H1 (cell line): Measurements from ENCODE around the gene STRIP2.

Experiments
- CEBPB ChIP-seq: IDR thresholded peaks from 2 replicates; pipeline ENCODE4 v1.6.1; 2012; ENCODE audit warnings: low read depth, low read length
- CTCF ChIP-seq, 3 experiments: IDR thresholded peaks; 1 replicate in 2 of 3; 2 replicates in 1 of 3; pipeline versions ENCODE4 v1.5.1 to v1.6.1; 2011; ENCODE audit warnings: low read length in 3 of 3, mild to moderate bottlenecking in 3 of 3, inconsistent platforms in 2 of 3, low read depth in 1 of 3, moderate library complexity in 1 of 3; ENCODE audit not compliant: insufficient read depth in 1 of 3; ENCODE audit errors: control extremely low read depth in 1 of 3
- EP300 ChIP-seq, 2 experiments: IDR thresholded peaks; 1 replicate in 1 of 2; 2 replicates in 1 of 2; pipeline ENCODE4 v1.6.1; 2011 to 2012; ENCODE audit warnings: low read depth in 2 of 2, low read length in 2 of 2, mild to moderate bottlenecking in 2 of 2, borderline replicate concordance in 1 of 2, inconsistent platforms in 1 of 2, moderate library complexity in 1 of 2
- MAFK ChIP-seq: IDR thresholded peaks from 2 replicates; pipeline ENCODE4 v1.6.1; 2012; ENCODE audit warnings: low read depth, mild to moderate bottlenecking, improper control_type of control experiment, low read length
- POLR2A ChIP-seq, 2 experiments: IDR thresholded peaks; 1 replicate in 1 of 2; 2 replicates in 1 of 2; pipeline ENCODE4 v1.6.1; 2011; ENCODE audit warnings: low read depth in 2 of 2, low read length in 2 of 2, mild to moderate bottlenecking in 2 of 2; ENCODE audit errors: control extremely low read depth in 1 of 2
- POU5F1 ChIP-seq: IDR thresholded peaks from 2 replicates; pipeline ENCODE4 v1.6.1; 2011; ENCODE audit warnings: low read depth, mild to moderate bottlenecking, low read length, moderate library complexity
- RAD21 ChIP-seq, 2 experiments: IDR thresholded peaks in 1 of 2; conservative IDR thresholded peaks in 1 of 2; 2 replicates each; pipeline ENCODE4 v1.6.1; 2011; ENCODE audit warnings: low read depth in 2 of 2, low read length in 2 of 2, improper control_type of control experiment in 1 of 2, inconsistent platforms in 1 of 2, mild to moderate bottlenecking in 1 of 2, moderate library complexity in 1 of 2
- YY1 ChIP-seq: IDR thresholded peaks from 2 replicates; pipeline ENCODE4 v1.6.1; 2011; ENCODE audit warnings: low read depth, mild to moderate bottlenecking, low read length

GRCh38 chr7:129436335-129436923 lies 2.2 kb downstream of the STRIP2 start:
- no peak for TF ChIP-seq YY1
- no peak for TF ChIP-seq EP300 (IDR thresholded peaks at IDR 0.05; ENCODE audit: borderline replicate concordance in 1 of 2, low read depth in 2 of 2, low read length in 2 of 2)
- no peak for TF ChIP-seq POLR2A (IDR thresholded peaks at IDR 0.05; ENCODE audit: control extremely low read depth in 1 of 2, low read depth in 2 of 2, low read length in 2 of 2)
- TF ChIP-seq CTCF (IDR thresholded peaks at IDR 0.05; ENCODE audit: control extremely low read depth in 1 of 3, insufficient read depth in 1 of 3, low read depth in 1 of 3, low read length in 3 of 3), result no peak
- TF ChIP-seq MAFK, result no peak
- no peak for TF ChIP-seq POU5F1
- TF ChIP-seq RAD21 (IDR thresholded peaks at IDR 0.05 in 1 of 2, conservative IDR thresholded peaks at IDR 0.05 in 1 of 2; ENCODE audit: low read depth in 2 of 2, low read length in 2 of 2), result no peak
- TF ChIP-seq CEBPB, result no peak
